COLO829 (cell line): Measurements from ENCODE around the gene CCL23.
"Not testable (repeated sequence)": the region's sequence is repeated elsewhere in the genome, so short reads cannot be mapped to it uniquely, and the experiment has no call there.

ENCODE experiments used
- DNase-seq: peaks from one replicate; pipeline ENCODE4 v3.0.0; 2012; ENCODE audit warnings: low spot score

Gene CCL23

DNA sequence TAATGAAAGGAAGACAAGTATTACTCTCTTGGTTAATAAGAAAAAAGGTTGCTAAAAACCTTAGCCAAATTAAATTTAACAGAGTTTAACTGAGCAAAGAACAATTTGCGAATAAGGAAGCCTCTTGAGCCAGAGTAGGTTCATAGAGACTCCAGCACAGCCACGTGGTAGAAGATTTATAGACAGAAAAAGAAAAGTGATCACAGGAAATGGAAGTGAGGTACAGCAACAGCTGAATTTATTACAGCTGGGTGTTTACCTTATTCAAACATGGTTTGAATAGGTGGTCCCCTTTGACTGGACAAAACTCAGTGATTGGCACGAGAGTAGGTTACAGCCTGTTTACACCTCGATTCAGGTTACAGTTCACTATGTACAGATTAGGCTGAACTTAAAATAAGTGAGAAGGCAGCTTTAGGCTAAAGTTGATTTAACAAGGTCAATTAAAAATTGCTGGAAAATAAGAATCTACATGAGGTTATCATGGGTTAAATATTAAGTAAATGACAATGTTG, 13.1 kb downstream of the CCL23 start:
- DNase-seq, result no peak

DNA sequence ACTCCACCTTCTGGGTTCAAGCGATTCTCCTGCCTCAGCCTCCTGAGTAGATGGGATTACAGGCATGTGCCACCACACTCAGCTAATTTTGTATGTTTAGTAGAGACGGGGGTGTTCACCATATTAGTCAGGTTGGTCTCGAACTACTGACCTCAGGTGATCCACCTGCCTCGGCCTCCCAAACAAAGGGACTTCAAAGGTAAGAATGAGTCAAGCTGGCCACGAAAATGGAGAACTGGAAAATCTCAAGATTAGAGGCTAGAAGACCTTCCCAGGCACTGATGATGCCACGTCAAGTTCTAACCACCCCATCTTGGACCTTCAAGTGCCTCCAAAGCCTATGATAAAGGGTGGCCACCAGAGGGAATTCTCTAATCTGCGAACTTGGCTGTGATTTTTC, 15.1 kb downstream of the CCL23 start:
- DNase-seq, result no peak

DNA sequence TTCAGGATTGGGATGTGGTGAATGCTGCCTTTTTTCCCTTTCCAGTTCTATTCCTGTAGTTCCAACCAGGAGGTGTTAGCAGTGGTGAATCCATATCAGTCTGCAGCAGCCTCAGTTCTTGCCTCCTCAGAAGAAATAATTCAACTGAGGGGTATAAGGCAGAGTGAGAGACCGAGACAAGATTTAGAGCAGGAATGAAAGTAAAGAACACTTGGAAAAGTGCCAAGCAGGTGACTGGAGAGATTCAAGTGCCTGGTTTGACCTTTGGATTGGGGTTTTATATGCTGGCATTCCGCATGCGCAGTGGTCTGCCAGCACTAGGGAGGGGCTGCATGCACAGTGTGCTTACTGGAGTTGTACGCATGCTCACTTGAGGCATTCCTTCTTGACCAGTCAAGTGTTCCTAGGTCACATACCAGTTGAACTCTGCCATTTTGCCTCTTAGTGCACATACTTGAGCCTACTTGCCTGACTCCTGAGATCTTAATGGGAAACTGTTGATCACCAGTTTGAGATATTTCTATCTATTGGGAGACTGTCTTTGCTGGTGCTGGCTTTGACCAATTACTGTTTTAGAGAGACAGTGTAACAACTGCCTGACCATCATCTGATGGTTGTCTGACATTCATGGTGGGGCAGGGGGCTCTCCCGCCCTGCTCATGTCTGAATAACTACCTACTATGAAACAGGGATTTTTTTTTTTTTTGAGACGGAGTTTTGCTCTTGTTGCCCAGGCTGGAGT, 15.7 kb downstream of the CCL23 start:
- no peak for DNase-seq

DNA sequence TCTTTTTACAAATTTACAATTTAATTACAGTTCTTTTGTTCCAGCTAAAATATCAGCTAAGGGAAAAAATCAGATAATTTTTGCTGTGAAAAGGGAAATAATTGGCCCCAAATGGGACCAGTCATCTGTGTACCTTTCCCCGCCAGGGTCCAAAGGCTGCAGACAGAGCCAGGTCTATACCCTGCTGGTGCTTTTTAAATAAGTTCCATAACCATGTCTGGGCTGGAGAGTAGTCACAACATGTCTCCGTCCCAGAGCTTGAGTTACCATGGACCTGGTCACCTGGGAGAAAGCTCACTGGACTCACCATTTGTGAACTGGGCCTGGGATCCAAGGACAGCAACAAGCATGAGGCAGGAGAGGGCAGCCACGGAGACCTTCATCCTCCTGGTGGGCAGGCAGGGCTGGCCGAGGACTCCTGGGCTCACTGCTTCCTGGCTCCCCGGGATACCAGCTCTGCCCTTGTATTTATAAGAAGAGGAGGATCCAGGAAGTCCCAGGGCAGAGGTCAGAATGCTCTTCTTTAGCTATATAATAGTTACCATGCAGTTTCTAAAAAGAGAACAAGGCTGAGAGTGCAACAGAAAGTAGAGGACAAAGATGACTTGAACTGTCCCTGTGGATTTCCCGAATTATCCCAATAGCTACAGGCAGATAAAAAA, 16.5 kb downstream of the CCL23 start, which contains the start of gene CCL15:
Gene CCL15 (minus strand): TSS at position 444 of the 662 bp plus-strand sequence. CDS start 61 bp downstream, at position 383.
- no peak for DNase-seq

DNA sequence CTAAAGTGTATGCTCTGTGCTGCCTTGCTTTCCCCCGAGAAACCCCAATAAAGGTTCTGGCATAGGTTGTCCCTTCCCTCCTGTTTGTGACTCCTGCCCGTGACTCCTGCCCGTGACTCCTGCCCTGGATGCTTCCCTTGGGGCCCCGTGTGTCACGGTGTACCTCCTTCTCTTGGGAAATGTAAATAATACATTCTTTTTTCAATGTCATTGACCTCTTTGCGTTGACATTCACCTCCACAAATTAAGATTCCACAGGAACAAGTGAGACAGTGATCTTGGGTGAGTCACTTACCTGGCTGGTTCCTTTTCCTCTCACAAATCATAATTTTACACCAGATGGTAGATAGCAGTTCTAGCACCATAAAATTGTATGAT, 17.1 kb downstream of the CCL23 start:
- DNase-seq, result no peak

DNA sequence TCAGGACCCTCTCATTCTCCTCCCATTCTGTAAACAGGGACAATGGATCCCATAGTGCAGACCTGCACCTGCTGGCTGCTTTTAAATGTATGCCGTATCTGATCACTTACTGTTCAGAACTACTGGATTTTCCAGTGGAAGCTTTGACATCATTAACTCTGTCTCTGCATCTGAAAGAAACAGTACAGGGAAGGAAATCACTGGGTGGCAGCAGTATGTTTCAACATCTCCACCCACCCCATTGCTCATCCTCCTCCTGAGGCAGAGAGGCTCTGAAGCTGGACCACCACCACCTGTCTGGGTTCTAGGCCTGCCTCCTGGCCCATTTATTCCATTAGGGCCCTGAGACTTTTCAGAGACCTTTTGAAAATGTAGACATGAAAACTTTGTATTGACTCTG, 19.0 kb downstream of the CCL23 start:
- DNase-seq, result no peak

DNA sequence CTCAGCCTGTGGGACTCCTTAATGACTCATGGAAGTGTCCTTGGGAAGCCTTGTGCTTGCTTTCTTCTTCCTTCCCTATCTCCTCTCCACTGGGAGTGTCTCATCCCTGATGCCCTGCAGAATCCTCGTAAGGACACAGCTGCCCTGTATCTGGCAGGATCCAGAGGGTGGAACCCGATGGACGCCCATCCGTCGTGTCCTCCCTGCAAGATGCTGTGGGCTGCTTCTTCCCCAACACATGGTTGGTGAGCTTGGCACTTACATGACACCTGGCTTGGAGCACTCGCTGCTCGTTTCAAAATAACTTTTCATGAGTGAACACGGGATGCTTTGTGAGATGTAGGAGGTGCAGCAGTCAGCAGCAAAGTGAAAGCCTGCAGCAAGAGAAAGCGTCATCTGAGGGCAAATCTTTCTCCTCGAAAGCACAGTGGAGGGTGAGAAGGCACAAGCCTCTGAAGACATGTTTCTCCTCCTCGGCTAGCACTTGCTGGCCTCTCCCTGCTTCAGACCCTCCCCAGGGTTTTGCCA, 19.7 kb downstream of the CCL23 start:
- no peak for DNase-seq

DNA sequence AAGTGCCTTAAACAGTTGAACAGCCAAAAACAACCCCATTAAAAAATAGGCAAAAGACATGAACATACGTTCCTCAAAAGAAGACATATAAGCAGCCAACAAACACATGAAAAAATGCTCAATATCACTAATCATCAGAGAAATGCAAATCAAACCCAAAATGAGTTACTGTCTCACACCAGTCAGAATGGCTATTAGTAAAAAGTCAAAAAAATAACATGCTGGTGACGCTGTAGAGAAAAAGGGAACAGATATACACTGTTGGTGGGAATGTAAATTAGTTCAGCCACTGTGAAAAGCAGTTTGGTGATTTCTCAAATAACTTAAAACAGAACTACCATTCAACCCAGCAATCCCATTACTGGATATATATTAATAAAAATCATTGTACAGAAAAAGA, 22.4 kb downstream of the CCL23 start:
- DNase-seq, result not testable (repeated sequence)

DNA sequence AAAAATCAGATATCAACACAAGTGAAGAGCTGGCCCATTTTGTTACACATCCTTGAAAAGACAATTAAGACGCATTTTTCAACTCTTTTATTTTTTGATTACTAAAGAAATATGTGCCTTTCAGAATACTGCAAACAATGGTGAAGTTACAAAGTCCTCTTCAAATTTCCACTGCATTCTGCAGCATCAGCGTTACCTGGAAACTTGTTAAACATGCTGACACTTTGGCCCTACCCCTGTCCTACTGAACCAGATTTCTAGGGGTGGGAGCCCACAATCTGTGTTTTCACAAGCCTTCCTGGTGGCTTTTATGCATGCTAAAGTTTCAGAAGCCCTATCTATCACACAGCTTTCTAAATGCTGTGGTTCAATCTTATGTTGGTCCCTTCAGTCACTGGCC, 26.7 kb downstream of the CCL23 start:
- no peak for DNase-seq

DNA sequence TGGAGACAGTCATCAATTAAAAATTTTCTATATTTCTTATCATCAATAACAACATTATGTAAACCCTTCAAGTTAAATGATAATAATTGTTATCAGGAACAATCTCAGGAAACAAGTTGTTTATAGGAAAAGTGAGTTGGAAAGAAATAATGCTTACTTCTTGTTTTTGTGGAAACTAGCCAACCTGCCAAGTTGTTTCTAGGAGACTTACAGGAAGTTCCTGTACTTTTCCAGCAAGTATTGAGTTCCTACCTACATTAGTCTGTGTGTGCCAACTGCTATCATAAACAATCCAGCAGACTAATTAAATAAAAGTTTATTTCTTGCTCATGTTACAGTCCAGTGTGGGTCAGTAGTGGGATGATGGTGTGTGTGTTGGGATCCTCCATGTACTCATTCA, 29.6 kb downstream of the CCL23 start:
- no peak for DNase-seq

DNA sequence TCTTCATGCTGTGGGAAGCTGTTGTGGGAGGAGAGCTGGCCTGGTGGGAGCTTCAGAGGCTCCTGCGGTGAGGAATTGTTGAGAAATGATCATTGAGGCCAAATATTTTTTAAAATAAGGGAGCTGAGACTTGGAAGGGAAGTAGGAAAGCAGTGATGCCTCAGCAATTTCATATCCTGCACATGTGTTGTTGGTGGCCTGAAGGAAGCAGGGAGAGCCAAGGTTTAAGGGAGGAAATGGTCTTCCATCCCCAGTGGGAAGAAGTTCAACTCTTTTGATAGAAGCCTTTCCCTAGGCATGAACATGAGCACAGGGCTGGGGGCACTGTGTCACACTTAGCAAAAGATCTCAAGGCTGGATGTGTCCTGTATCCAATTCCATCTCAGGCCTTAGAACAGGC, 31.1 kb downstream of the CCL23 start, which contains the start of gene CCL14:
Gene CCL14 (minus strand): TSS at position 87 of the 400 bp plus-strand sequence. CDS start 80 bp downstream, at position 7.
- no peak for DNase-seq

DNA sequence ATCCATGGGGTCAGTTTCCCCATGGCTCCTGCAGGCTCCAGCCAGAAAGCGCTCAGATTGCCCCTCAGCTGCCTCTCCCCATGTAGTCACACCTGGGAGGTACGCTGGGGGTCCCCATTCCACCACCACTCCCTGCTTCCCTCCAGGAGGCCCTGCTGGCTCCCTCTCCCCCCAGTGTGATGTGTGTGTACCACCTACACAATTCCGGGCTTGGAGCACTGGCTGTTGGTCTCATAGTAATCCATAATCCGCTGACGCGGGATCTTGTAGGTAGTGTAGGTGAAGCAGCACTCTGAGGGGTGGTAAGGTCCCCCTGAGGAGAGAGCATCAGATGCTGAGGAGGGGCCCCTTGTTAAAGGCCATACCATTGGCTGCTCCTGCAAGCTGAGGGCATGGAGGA, 33.6 kb downstream of the CCL23 start:
- no peak for DNase-seq

DNA sequence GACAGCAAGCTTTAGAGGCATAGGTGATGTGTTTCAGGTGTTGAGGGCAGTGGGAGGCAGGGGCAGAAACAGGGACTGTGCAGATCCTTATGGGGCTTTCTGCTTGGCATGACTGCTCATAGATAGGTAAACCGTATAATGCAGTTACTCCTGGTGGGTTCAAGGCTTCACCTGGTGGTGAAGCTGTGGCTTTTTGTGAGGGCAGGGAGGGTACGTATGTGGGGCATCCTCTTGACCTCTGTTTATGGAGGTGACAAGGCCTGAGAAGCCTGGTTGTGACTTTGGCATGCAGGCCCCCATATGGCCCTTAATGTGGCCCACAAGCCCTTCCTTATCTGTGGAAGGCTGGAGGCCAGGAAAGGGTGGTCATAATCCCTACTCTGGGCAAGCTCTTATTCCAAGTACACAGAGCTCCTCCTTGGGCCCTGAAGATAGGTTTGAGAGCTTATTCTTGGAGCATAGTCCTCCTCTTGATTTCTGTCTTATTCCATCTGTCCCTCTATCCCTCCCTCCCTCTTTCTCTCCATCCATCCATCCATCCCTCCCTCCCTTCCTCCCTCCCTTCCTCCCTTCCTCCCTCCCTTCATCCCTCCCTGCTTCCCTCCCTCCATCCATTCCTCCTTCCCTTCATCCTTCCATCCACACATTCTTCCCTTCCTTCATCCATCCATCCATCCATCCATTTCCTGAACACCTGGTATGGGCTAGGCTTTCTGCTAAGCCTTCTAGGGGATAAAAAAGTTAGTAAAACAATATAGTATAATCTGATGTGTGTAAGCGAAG, 35.2 kb downstream of the CCL23 start:
- no peak for DNase-seq

DNA sequence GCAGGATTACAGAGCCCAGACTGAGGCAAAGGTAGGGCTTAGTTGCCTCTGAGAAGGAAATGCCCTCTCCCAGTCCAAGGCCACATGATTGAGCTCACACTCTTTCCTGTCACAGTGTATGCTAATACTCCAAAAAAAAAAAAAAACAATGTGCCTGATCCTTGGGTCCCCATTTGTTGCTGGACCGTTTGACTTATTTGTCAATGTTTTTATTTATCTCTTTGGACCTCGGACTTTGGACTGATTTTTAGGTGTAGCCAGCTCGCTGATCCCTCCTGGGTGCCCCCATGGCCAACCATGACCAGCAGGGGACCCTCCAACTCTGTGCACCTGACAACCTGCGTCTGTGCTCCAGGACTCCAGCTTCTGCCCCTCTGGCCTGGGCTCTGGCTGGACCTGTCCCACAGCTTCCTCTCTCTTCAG, 35.9 kb downstream of the CCL23 start:
- DNase-seq, result no peak

DNA sequence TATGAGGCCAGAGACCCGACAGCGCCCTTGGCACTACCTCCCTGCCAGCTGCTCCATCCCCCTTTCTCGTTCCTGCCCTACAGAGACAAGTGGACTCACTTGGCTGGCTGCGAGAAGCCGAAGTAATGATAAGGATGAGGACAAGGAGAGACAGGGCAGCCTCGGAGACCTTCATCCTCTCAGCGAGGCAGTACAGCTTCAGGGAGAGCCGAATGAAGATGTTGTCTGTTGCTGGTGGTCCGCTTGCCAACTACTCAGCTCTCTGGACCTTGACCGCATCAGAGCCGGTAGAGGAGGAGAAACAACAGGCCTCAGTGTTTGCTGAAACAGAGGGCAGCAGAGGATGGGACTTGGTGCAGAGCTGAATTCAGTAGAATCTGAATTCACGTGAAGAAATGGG, 36.5 kb downstream of the CCL23 start, which contains the start of gene CCL16:
Gene CCL16 (minus strand): TSS at position 252 of the 400 bp plus-strand sequence. CDS start 77 bp downstream, at position 175.
- DNase-seq, result no peak

DNA sequence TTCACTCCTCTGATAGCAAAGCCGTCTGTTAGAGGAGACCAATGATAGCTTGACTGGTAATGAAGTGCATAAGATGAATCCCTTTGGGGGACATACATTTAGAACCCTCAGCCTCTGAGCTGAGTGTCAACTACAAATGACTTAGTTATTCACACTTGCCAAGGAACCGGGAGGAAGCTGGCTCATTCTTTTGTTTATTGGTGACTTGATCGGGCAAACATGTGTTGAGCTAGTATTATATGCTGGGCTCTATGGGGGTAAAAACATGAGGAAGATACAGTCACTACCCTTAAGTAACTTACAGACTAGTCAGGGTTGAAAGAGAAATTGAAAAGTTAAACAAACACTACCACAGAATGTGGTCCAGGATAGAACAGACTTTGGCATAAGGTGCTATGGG, 39.4 kb downstream of the CCL23 start:
- DNase-seq, result no peak

DNA sequence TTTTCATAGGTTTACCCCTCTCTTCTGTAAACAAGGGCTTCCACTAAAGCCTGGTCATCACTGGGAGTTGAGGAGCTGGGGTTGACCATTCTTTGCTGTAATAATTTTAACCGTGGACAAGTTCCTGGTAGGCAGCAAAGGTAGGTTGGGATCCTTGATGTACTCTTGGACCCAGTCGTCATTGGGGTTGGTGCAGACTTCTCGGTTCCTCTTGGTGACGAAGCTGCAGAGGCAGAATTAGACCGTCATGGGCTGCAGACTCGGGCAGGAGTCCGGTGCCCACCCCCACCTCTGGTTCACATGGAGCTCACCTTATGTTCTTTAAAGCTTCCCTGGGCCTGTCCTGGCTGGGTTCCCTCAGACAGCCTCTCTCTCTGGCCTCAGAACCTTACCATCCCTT, 40.3 kb downstream of the CCL23 start:
- DNase-seq, result no peak

DNA sequence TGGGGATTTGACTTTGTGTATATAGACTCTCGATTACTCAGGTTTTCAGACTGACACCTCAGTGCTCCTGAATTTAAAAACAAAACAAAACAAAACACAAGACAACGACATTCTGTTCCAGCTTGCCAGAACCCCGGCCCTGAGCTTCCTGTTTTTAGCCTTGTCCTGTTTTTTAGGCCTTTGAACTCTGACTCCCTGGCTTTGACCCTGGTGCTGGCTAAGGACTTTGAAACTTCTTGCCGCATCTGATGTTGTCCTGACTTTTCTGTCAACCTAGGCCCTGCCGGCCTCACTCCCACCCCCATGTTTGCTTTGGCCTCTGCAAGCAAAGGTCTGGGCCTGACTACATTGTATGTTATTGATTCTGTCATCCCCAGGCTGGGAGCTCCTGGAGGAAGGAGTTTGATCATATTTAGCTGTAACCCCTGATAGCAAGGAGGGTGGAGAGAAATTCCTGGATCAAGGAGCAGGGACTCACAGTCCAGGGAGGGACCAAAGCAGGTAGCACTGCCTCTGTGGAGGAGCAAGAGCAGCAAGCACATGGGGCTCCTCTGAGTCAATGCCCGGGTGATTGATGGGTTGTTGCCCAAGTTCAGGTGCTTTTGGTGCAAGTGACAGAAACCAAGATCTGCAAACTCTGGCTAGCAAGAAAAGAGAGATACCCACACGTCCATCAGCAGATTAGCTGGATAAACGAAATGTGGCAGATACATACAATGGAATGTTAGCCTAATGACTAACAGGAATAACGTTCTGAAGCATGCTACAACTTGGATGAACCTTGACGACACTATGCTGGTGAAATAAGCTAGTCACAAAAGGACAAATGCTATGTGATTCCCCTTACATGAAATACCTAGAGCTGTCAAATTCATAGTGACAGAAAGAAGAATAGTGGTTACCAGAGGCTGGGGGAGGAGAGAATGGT, 44.2 kb downstream of the CCL23 start:
- DNase-seq, result no peak

DNA sequence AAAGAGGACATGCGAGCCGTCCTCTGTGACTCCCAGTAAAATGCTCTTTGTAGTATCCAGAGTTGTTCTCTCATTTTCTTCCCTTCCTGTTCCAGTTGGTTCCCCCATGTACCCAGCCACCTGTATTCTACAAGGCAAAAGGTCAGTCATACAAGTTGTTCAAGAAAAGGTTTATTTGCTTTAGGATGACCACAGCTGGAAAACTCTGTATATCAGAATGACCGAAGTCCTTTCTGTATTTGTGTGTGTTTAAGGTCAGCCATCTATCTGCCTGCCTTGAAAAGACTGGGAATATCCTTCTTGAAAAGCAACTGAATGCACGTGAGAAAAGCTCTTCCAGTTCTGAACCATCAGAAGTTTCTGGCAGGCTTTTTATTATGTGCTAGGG, 44.8 kb downstream of the CCL23 start:
- DNase-seq, result no peak

DNA sequence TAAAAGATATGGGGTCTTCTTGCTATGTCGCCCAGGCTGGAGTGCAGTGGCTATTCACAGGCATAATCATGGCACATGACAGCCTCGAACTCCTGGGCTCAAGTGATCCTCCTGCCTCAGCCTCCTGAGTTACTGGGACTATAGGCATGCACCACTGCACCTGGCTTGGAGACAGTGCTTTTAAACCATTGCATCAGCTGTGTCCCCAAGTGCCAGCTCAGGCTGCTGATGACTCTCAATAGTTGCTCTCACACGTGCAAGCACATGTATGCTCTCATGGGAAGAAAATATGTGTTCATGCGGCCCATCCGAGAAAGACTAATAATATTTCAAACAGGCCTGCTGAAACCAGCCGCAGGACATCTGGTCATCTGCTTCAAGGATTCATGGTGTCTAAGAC, 45.2 kb downstream of the CCL23 start:
- DNase-seq, result no peak

DNA sequence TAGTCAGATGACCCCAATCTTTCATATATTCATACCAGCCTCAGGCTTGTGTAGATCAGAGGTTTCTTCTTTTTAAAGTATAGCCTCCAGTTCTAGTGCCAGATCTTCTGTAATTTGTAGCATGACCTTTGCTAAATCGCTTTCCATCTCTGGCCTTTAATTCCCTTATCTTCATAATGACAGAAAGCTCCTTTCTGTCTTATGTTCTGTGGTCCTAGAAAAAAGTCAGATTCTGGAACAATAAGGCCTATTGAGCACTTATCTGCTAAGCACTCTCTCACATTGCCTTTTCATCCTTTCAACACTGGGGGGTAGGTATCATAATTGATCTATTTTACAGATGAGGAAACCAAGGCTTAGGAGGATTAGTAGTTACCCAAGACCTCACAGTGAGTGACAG, 45.7 kb downstream of the CCL23 start:
- DNase-seq, result peak; percentile 66
